Bladder microvascular endothelial cell (primary cell): ENCODE results near the gene ACSL3. TPM values are rescaled to one million over a fixed set of nuclear protein-coding genes. Genes with fewer than 3 reads are reported as not detected.

Experiments used
- total RNA-seq: library from RNA; depleted of rRNA; stranded (reverse); fragments of >200 nt; gene quantifications from 2 replicates; pipeline ENCODE4 v1.2.3, GENCODE V29; 2014

Gene ACSL3
- total RNA-seq, result 63.3 and 101 TPM in 2 replicates

DNA sequence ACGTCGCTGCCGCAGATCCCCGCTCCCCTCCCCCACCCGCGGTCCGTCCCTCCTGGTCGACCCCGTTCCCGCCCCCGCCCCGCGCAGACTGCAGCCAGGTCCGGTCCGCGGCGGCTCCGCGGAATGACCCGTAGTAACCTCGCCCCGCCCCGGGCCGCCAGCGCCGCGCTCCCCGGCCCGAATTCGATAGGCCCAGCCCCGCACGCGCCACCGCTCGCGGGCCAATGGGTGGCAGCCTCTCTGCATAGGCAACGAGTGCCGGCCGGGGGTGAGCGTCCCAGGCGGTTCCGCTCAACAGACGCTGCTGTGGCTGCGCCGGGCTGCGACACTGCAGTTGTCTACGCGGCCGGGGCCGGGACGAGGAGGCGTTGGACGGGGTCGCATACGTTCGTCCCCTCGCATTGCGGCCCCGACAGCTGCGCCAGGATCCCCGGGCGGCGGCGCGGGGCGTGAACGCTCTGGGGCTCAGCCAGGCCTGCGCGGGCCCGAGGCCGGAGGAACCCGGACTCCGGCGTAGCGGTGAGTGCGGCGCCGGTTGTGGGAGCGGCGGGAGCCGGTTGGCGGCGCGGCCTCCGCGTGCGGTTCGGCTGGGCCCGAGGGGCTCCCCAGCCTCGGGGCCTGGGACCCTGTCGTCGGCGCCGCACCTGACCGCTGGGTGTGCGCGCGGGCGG is at the start of gene ACSL3:
TSS of gene ACSL3 (plus strand) at position 297 of the 671 bp plus-strand sequence. CDS start 47,737 bp downstream, outside the sequence.

Other genes with a start within 250 kb of the ACSL3 start
- gene FARSB, start 204.9 kb upstream of the ACSL3 start, total RNA-seq, result 5.7 and 9.9 TPM in 2 replicates
- gene MOGAT1, start 189.4 kb upstream of the ACSL3 start, total RNA-seq, result not detected in 2 replicates
- 0.31 and 0.65 TPM in 2 replicates for gene KCNE4, start 191.2 kb downstream of the ACSL3 start, total RNA-seq